Measurements from ENCODE around the gene GRM4. TPM values are rescaled to one million over a fixed set of nuclear protein-coding genes. Genes with fewer than 3 reads are reported as not detected.

The GRM4 gene
- total and polyA plus RNA-seq, 2 donors = 0.01 to 0.11 TPM

- no peaks in the 10 kb centered on the region for H3K4me1 ChIP-seq (ENCODE audit: insufficient read depth)
- no peak overlapping the region for H3K27ac ChIP-seq (ENCODE audit: low read depth)
- H3K4me3 ChIP-seq (ENCODE audit: low read depth, low read length) = no peak overlapping the region
- WGBS = 79% methylated on average over 9 of the region's 9 CpGs
- no peaks in the 10 kb centered on the region for H3K36me3 ChIP-seq (ENCODE audit: insufficient read depth)
- no peak for DNase-seq (ENCODE audit: extremely low spot score)
Observed at GRCh38 chr6:33976437-33977360, 169.2 kb downstream of the GRM4 start.

- WGBS = 13% methylated on average over 44 of the region's 44 CpGs
- no peak for DNase-seq (ENCODE audit: extremely low spot score)
Observed at GRCh38 chr6:33975661-33976436, 170.0 kb downstream of the GRM4 start.

GRCh38 chr6:33974471-33974870 is 171.4 kb downstream of the GRM4 start:
- DNase-seq (ENCODE audit: extremely low spot score) = no peak
- H3K4me3 ChIP-seq (ENCODE audit: low read depth, low read length) = no peak overlapping the region
- H3K36me3 ChIP-seq (ENCODE audit: insufficient read depth) = no peaks in the 10 kb centered on the region
- H3K4me1 ChIP-seq (ENCODE audit: insufficient read depth) = no peaks in the 10 kb centered on the region
- WGBS = 28% methylated on average over 2 of the region's 2 CpGs
- H3K27ac ChIP-seq (ENCODE audit: low read depth) = no peak overlapping the region

More at GRCh38 chr6:33975661-33976436, 170.0 kb downstream of the GRM4 start:
- Histone ChIP-seq H3K4me1 (ENCODE audit: insufficient read depth) (no peaks in the 10 kb centered on the region), H3K36me3 (ENCODE audit: insufficient read depth) (no peaks in the 10 kb centered on the region), H3K27ac (ENCODE audit: low read depth) (no peak overlapping the region), H3K4me3 (ENCODE audit: low read depth, low read length) (no peak overlapping the region)

DNA sequence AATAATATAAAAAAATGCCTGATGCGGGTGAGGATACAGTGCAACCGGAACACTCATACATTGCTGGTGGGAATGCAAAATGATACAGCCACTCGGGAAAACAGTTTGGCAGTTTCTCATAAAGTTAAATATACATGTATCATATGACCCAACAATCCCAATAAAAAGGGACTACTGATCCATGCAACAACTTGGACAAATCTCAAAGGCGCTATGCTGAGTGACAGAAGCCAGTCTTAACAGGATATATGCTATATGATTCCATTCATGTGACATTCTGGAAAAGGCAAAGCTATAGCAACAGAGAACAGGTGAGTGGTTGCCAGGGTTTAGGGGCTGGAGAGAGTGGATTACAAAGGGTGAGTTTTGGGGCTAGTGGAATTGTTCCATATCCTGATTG is 171.9 kb downstream of the GRM4 start:
- H3K4me1 ChIP-seq (ENCODE audit: insufficient read depth) = no peaks in the 10 kb centered on the region
- H3K4me3 ChIP-seq (ENCODE audit: low read depth, low read length) = no peak overlapping the region
- no peaks in the 10 kb centered on the region for H3K36me3 ChIP-seq (ENCODE audit: insufficient read depth)
- 62% methylated on average over 4 of the region's 4 CpGs for WGBS
- no peak for DNase-seq (ENCODE audit: extremely low spot score)
- no peak overlapping the region for H3K27ac ChIP-seq (ENCODE audit: low read depth)

DNA sequence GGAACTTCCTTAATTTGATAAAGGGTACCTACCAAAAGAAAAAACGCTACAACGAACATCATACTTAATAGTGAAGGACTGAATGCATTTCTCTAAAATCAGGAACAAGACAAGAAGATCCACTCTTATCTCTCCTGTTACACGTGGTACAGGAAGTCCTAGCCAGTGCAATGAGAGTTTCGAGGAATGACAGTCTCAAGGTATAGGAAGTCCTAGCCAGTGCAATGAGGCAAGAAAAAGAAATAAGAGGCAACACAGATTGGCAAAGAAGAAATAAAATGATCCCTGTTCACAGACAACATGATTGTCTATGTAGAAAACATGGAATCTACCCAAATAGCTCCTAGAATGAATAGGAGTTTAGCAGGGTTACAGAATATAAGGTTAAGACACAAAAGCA is 174.3 kb downstream of the GRM4 start:
- Histone ChIP-seq H3K27ac (ENCODE audit: low read depth) (no peak overlapping the region), H3K4me3 (ENCODE audit: low read depth, low read length) (no peak overlapping the region), H3K4me1 (ENCODE audit: insufficient read depth) (no peaks in the 10 kb centered on the region), H3K36me3 (ENCODE audit: insufficient read depth) (no peaks in the 10 kb centered on the region)
- 71% methylated on average over 4 of the region's 4 CpGs for WGBS
- no peak for DNase-seq (ENCODE audit: extremely low spot score)

Small RNA genes within 50 kb of the gene (small RNA-seq; reads per million reads assigned to genes)
- not detected for gene MIR1275

Other genes with a start within 250 kb of the GRM4 start
- 12.4 TPM for gene HMGA1, start 90.8 kb upstream of the GRM4 start, total RNA-seq
- gene HMGA1, start 90.8 kb upstream of the GRM4 start, polyA plus RNA-seq = 23.6 TPM
- 4.2 TPM for gene SMIM29, start 102.9 kb upstream of the GRM4 start, total RNA-seq
- gene SMIM29, start 102.9 kb upstream of the GRM4 start, polyA plus RNA-seq = 44.9 TPM
- gene NUDT3, start 246.6 kb upstream of the GRM4 start, total RNA-seq = 43.9 TPM
- gene NUDT3, start 246.6 kb upstream of the GRM4 start, polyA plus RNA-seq = 20.7 TPM

Measured in urinary bladder (tissue), 4 donors.